Ishikawa (cell line): Measurements from ENCODE around the gene PRKCZ.

ENCODE experiments used
- CREB1 ChIP-seq: IDR thresholded peaks from 2 replicates; pipeline ENCODE4 v1.6.1; 2012; ENCODE audit warnings: low read depth
- EP300 ChIP-seq: IDR thresholded peaks from 2 replicates; pipeline ENCODE4 v1.6.1; 2012; ENCODE audit warnings: borderline replicate concordance
- MAX ChIP-seq: IDR thresholded peaks from 2 replicates; pipeline ENCODE4 v1.6.1; 2012
- NFIC ChIP-seq: IDR thresholded peaks from 2 replicates; pipeline ENCODE4 v1.6.1; 2012
- RAD21 ChIP-seq: IDR thresholded peaks from 2 replicates; pipeline ENCODE4 v1.6.1; 2012; ENCODE audit warnings: low read depth
- REST ChIP-seq: IDR thresholded peaks from 2 replicates; pipeline ENCODE4 v1.6.1; 2012; ENCODE audit warnings: low read depth, mild to moderate bottlenecking
- TCF12 ChIP-seq: IDR thresholded peaks from 2 replicates; pipeline ENCODE4 v1.6.1; 2012; ENCODE audit warnings: low read depth
- YY1 ChIP-seq: IDR thresholded peaks from 2 replicates; pipeline ENCODE4 v1.6.1; 2012; ENCODE audit warnings: low read depth

DNA sequence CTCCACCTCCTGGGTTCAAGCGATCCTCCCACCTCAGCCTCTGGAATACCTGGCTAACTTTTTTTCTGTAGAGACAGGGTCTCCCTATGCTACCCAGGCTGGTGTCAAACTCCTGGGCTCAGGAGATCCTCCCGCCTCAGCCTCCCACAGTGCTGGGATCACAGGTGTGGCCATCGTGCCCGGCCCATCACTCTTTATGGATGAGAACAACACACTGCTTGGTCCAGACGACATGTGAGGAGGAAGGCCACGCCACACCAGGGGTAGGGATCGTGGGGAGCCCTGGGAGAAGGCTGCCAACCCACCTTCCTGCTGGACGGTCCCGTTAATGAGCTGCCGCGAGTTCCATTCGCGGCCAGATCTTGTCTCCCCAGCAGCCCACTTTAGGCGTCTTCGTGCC lies 36.0 kb upstream of the PRKCZ start:
- TF ChIP-seq REST = no peak
- TF ChIP-seq CREB1 = no peak
- TF ChIP-seq NFIC = no peak
- TF ChIP-seq EP300 = no peak
- TF ChIP-seq MAX = no peak
- no peak for TF ChIP-seq TCF12
- no peak for TF ChIP-seq YY1
- no peak for TF ChIP-seq RAD21
